Panc1 (cell line): ENCODE results near the gene APBB1IP. TPM values are rescaled to one million over a fixed set of nuclear protein-coding genes. Genes with fewer than 3 reads are reported as not detected.

Experiments used
- ATAC-seq: fragments of 200-7000 bp; cut with Tn5 transposase; 2 replicates; pipeline ENCODE4 v1.9.1; 2020; ENCODE audit warnings: mild to moderate bottlenecking, moderate library complexity
- BruUV-seq: library from RNA; stranded (reverse); fragments of 400-500 nt; replicated peaks from 2 replicates; lab custom pipeline; 2021; lab: Mats Ljungman, UMichigan
- CTCF ChIA-PET: fragments of 300-600 bp; sonication (Branson Sonifier 250); formaldehyde crosslinking; loops from one replicate; lab custom pipeline; 2022; ENCODE audit warnings: antibody characterized with exemption; lab: Charles Lee
- POLR2A ChIA-PET: fragments of 300-600 bp; sonication (Branson Sonifier 250); formaldehyde crosslinking; loops from one replicate; lab custom pipeline; 2022; ENCODE audit warnings: antibody characterized with exemption; lab: Charles Lee
- DNase-seq: peaks from one replicate; pipeline ENCODE4 v3.0.0-alpha.2; 2010; ENCODE audit warnings: low read depth, low spot score
- H3K27ac ChIP-seq: 2 replicates; pipeline ENCODE4 v1.5.1; 2011; ENCODE audit warnings: mild to moderate bottlenecking, low read length, inconsistent platforms
- H3K27me3 ChIP-seq: fragments of 200-500 bp; sonication (Bioruptor generic); 2 replicates; pipeline ENCODE4 v1.6.0; 2014; ENCODE audit warnings: low read length, inconsistent platforms; ENCODE audit not compliant: control insufficient read depth, insufficient read depth
- H3K36me3 ChIP-seq: fragments of 200-500 bp; sonication (Bioruptor generic); 2 replicates; pipeline ENCODE4 v1.5.1; 2014; ENCODE audit warnings: inconsistent platforms, mild to moderate bottlenecking, low read length, moderate library complexity; ENCODE audit not compliant: control insufficient read depth, insufficient read depth
- H3K4me1 ChIP-seq: 2 replicates; pipeline ENCODE4 v1.5.1; 2011; ENCODE audit warnings: inconsistent platforms, mild to moderate bottlenecking, low read length, moderate library complexity; ENCODE audit not compliant: control insufficient read depth, insufficient read depth
- H3K4me3 ChIP-seq, 2 experiments: 2 replicates each; pipeline ENCODE4 v1.5.1; 2011 to 2012; ENCODE audit warnings: low read depth in 2 of 2, low read length in 2 of 2, mild to moderate bottlenecking in 2 of 2, inconsistent platforms in 1 of 2, moderate library complexity in 1 of 2
- H3K9me3 ChIP-seq: fragments of 200-500 bp; sonication (Bioruptor generic); 2 replicates; pipeline ENCODE4 v1.5.1; 2014; ENCODE audit warnings: low read depth, mild to moderate bottlenecking, inconsistent platforms, low read length, moderate library complexity; ENCODE audit not compliant: control insufficient read depth, insufficient read depth
- POLR2AphosphoS5 ChIP-seq: IDR thresholded peaks from 2 replicates; pipeline ENCODE4 v1.6.1; 2012; ENCODE audit warnings: mild to moderate bottlenecking, low read depth, low read length, moderate library complexity
- REST ChIP-seq, 2 experiments: IDR thresholded peaks; 2 replicates each; pipeline ENCODE4 v1.6.1; 2011 to 2012; ENCODE audit warnings: low read depth in 2 of 2, control low read depth in 1 of 2, low read length in 1 of 2, mild to moderate bottlenecking in 1 of 2, moderate library complexity in 1 of 2; ENCODE audit not compliant: insufficient read depth in 1 of 2
- SIN3A ChIP-seq: IDR thresholded peaks from 2 replicates; pipeline ENCODE4 v1.6.1; 2012; ENCODE audit warnings: low read depth, mild to moderate bottlenecking, low read length, moderate library complexity, borderline replicate concordance; ENCODE audit not compliant: insufficient read depth
- TCF7L2 ChIP-seq: IDR thresholded peaks from 2 replicates; pipeline ENCODE4 v1.6.1; 2011; ENCODE audit warnings: mild to moderate bottlenecking, low read depth, low read length, inconsistent platforms
- in situ Hi-C: cut with HindIII; loops from 2 replicates; pipeline ENCODE4 v1.10.0; 2016; ENCODE audit warnings: low sequenced_read_pairs, low pct_unique_long_range_greater_than_20kb
- intact Hi-C: fragments of 100-400 bp; cut with micrococcal nuclease; formaldehyde crosslinking; loops from one replicate; pipeline ENCODE4 v1.10.0; 2022; ENCODE audit not compliant: unreplicated experiment
- total RNA-seq: library from RNA; stranded (reverse); gene quantifications from one replicate; pipeline ENCODE4 v1.2.1, GENCODE V29; 2021; ENCODE audit not compliant: unreplicated experiment
- TF ChIP-seq, protein P1 (sequence below): fragments of 450-650 bp; IDR thresholded peaks from 2 replicates; pipeline ENCODE4 v1.5.1; 2017; ENCODE audit warnings: mild to moderate bottlenecking

APBB1IP gene
- total RNA-seq, 1 experiment from 2014 or later = 0.21 TPM

GRCh38 chr10:26448292-26448691 is 10.2 kb downstream of the APBB1IP start:
- ChIA-PET CTCF (no interaction called here), POLR2A (no interaction called here)
- in situ Hi-C loops = no loop called here
- BruUV-seq = no TSS peak
- Histone ChIP-seq H3K4me1 (no peaks in the 10 kb centered on the region), H3K27ac (no peak overlapping the region), H3K9me3 (no peaks in the 10 kb centered on the region), H3K4me3 (no peak overlapping the region), H3K27me3 (no peaks in the 10 kb centered on the region), H3K36me3 (no peaks in the 10 kb centered on the region)
- intact Hi-C loops = no loop called here
- no peak for ATAC-seq
- TF ChIP-seq, protein P1, sequence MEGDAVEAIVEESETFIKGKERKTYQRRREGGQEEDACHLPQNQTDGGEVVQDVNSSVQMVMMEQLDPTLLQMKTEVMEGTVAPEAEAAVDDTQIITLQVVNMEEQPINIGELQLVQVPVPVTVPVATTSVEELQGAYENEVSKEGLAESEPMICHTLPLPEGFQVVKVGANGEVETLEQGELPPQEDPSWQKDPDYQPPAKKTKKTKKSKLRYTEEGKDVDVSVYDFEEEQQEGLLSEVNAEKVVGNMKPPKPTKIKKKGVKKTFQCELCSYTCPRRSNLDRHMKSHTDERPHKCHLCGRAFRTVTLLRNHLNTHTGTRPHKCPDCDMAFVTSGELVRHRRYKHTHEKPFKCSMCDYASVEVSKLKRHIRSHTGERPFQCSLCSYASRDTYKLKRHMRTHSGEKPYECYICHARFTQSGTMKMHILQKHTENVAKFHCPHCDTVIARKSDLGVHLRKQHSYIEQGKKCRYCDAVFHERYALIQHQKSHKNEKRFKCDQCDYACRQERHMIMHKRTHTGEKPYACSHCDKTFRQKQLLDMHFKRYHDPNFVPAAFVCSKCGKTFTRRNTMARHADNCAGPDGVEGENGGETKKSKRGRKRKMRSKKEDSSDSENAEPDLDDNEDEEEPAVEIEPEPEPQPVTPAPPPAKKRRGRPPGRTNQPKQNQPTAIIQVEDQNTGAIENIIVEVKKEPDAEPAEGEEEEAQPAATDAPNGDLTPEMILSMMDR = no peak
- TF ChIP-seq POLR2AphosphoS5 = no peak
- TF ChIP-seq SIN3A = no peak
- TF ChIP-seq REST (IDR thresholded peaks at IDR 0.05; ENCODE audit: insufficient read depth in 1 of 2, low read depth in 2 of 2, low read length in 1 of 2) = no peak
- TF ChIP-seq TCF7L2 = no peak
- no peak for DNase-seq

GRCh38 chr10:26448706-26449435 is 10.7 kb downstream of the APBB1IP start:
- DNase-seq (no peak), ATAC-seq (no peak)
- intact Hi-C loops = no loop called here
- TF ChIP-seq REST (IDR thresholded peaks at IDR 0.05; ENCODE audit: insufficient read depth in 1 of 2, low read depth in 2 of 2, low read length in 1 of 2) (no peak), POLR2AphosphoS5 (no peak), SIN3A (no peak), TCF7L2 (no peak)
- TF ChIP-seq, protein P1 = no peak
- POLR2A ChIA-PET = no interaction called here
- BruUV-seq = no TSS peak
- no peaks in the 10 kb centered on the region for H3K4me1 ChIP-seq
- H3K27ac ChIP-seq = no peak overlapping the region
- CTCF ChIA-PET = no interaction called here
- H3K4me3 ChIP-seq = no peak overlapping the region
- no peaks in the 10 kb centered on the region for H3K36me3 ChIP-seq
- no peaks in the 10 kb centered on the region for H3K27me3 ChIP-seq
- in situ Hi-C loops = no loop called here
- H3K9me3 ChIP-seq = no peaks in the 10 kb centered on the region
